HepG2 (cell line): ENCODE data around the gene CITED4. TPM values are rescaled to one million over a fixed set of nuclear protein-coding genes. Genes with fewer than 3 reads are reported as not detected.
A peak's percentile ranks its signal among the peaks of the same experiment; 100 is the strongest.

Experiments used
- ATAC-seq: fragments of 200-7000 bp; cut with Tn5 transposase; 3 replicates; pipeline ENCODE4 v1.9.1; 2020; ENCODE audit warnings: mild to moderate bottlenecking, moderate library complexity
- BruUV-seq: library from RNA; stranded (reverse); fragments of 400-500 nt; replicated peaks from 2 replicates; lab custom pipeline; 2021; lab: Mats Ljungman, UMichigan
- CTCF ChIA-PET: fragments of 300-600 bp; formaldehyde crosslinking; extraction: SDS; loops from one replicate; lab custom pipeline; 2021; ENCODE audit warnings: low total read pairs, inconsistent platforms, low intra/inter-chr PET ratio; lab: Yijun Ruan, JAX
- POLR2A ChIA-PET: fragments of 350-600 bp; sonication (Branson Sonifier 250); formaldehyde crosslinking; loops from one replicate; lab custom pipeline; 2020; ENCODE audit warnings: antibody characterized with exemption, inconsistent platforms; lab: Yijun Ruan, JAX
- DNase-seq: peaks from one replicate; pipeline ENCODE4 v3.0.0-alpha.2; 2015; ENCODE audit warnings: low spot score
- FAIRE-seq: peaks from 3 replicates; lab custom pipeline; 2011; peaks lifted over from hg19 to GRCh38; lab: Jason Lieb, UNC
- H2AFZ ChIP-seq: one replicate; pipeline ENCODE4 v1.6.1; 2011; ENCODE audit warnings: low read length, inconsistent platforms
- H3K27ac ChIP-seq: fragments of 300-600 bp; 3 replicates; pipeline ENCODE4 v1.8.0; 2011; ENCODE audit warnings: mixed run types, mild to moderate bottlenecking, mixed read lengths, low read length, inconsistent platforms; ENCODE audit not compliant: insufficient read depth; ENCODE audit errors: extremely low read length
- H3K27me3 ChIP-seq, 2 experiments: fragments of 200-600 bp in 1 of 2; 2 replicates in 1 of 2; 3 replicates in 1 of 2; pipeline versions ENCODE4 v1.6.0 to v1.8.0; 2011; ENCODE audit warnings: low read length in 2 of 2, mild to moderate bottlenecking in 2 of 2, moderate library complexity in 2 of 2, inconsistent platforms in 1 of 2; ENCODE audit not compliant: insufficient read depth in 2 of 2, control insufficient read depth in 1 of 2
- H3K36me3 ChIP-seq, 2 experiments: fragments of 200-600 bp in 1 of 2; replicated peaks in 1 of 2; 2 replicates in 1 of 2; 3 replicates in 1 of 2; pipeline versions ENCODE4 v1.5.1 to v1.8.0; 2011; ENCODE audit warnings: low read length in 2 of 2, inconsistent platforms in 1 of 2; ENCODE audit not compliant: insufficient read depth in 2 of 2, control insufficient read depth in 1 of 2
- H3K4me1 ChIP-seq: 2 replicates; pipeline ENCODE4 v1.5.1; 2012; ENCODE audit warnings: low read length, inconsistent platforms; ENCODE audit not compliant: insufficient read depth
- H3K4me2 ChIP-seq: 2 replicates; pipeline ENCODE4 v1.6.0; 2011; ENCODE audit warnings: low read depth, low read length, inconsistent platforms
- H3K4me3 ChIP-seq, 3 experiments: fragments of 200-600 bp in 1 of 3; sonication (generic), shearing (Covaris generic) in 1 of 3; replicated peaks in 1 of 3; 2 replicates each; pipeline ENCODE4 v1.5.1; 2011 to 2016; ENCODE audit warnings: low read length in 3 of 3, inconsistent platforms in 2 of 3, low read depth in 2 of 3, mild to moderate bottlenecking in 2 of 3, control low read depth in 1 of 3, mixed read lengths in 1 of 3; ENCODE audit not compliant: insufficient read depth in 1 of 3
- H3K79me2 ChIP-seq: one replicate; pipeline ENCODE4 v1.6.1; 2011; ENCODE audit warnings: low read length, inconsistent platforms; ENCODE audit not compliant: insufficient read depth
- H3K9ac ChIP-seq: 2 replicates; pipeline ENCODE4 v1.6.0; 2011; ENCODE audit warnings: mild to moderate bottlenecking, low read depth, low read length, inconsistent platforms; ENCODE audit not compliant: insufficient read depth
- H3K9me3 ChIP-seq: 2 replicates; pipeline ENCODE4 v1.5.1; 2012; ENCODE audit warnings: mild to moderate bottlenecking, low read length
- H4K20me1 ChIP-seq: 2 replicates; pipeline ENCODE4 v1.6.0; 2011; ENCODE audit warnings: inconsistent platforms, mild to moderate bottlenecking, low read length, moderate library complexity; ENCODE audit not compliant: insufficient read depth
- KAT2B ChIP-seq: fragments of 150-350 bp; IDR thresholded peaks from 2 replicates; pipeline ENCODE4 v1.6.1; 2014; ENCODE audit warnings: low read depth, low read length, borderline replicate concordance
- NRL ChIP-seq: sonication (generic); formaldehyde crosslinking; IDR thresholded peaks from 2 replicates; pipeline ENCODE4 v1.5.0; 2020; ENCODE audit warnings: missing genetic modification reagents, mild to moderate bottlenecking, moderate library complexity, borderline replicate concordance
- SOX13 ChIP-seq, 3 experiments: fragments of 450-650 bp in 1 of 3; sonication (generic) in 1 of 3; formaldehyde crosslinking in 1 of 3; IDR thresholded peaks in 2 of 3; conservative IDR thresholded peaks in 1 of 3; 2 replicates each; pipeline versions ENCODE4 v1.5.0 to v1.6.1; 2016 to 2020; ENCODE audit warnings: antibody characterized with exemption in 1 of 3, mild to moderate bottlenecking in 1 of 3, missing compliant biosample characterization in 1 of 3, missing genetic modification reagents in 1 of 3, moderate library complexity in 1 of 3
- XBP1 ChIP-seq: sonication (generic); formaldehyde crosslinking; IDR thresholded peaks from 2 replicates; pipeline ENCODE4 v1.5.0; 2020; ENCODE audit warnings: missing genetic modification reagents
- YY1 ChIP-seq: IDR thresholded peaks from 2 replicates; pipeline ENCODE4 v1.6.1; 2011; ENCODE audit warnings: low read length, low read depth, moderate library complexity, mild to moderate bottlenecking; ENCODE audit not compliant: insufficient read depth, insufficient replicate concordance
- WGBS: methylation state at CpG from one replicate; pipeline ENCODE4 v1.1.6; 2017; ENCODE audit warnings: low lambda C conversion rate; 5-methylcytosine and 5-hydroxymethylcytosine counted together
- in situ Hi-C: cut with HindIII; loops from 2 replicates; pipeline ENCODE4 v1.10.0; 2017; ENCODE audit warnings: low pct_unique_long_range_greater_than_20kb; ENCODE audit not compliant: extremely low pct_ligation_motif_present
- intact Hi-C: fragments of 100-400 bp; cut with micrococcal nuclease; formaldehyde crosslinking; loops from one replicate; pipeline ENCODE4 v1.10.0; 2022; ENCODE audit not compliant: unreplicated experiment
- polyA plus RNA-seq, 8 experiments: library from polyadenylated mRNA; depleted of rRNA in 3 of 8; stranded (reverse) in 7 of 8; unstranded in 1 of 8; fragments of >200 nt; fragmentation: Illumina TruSeq in 4 of 8; extraction: Trizol in 4 of 8; gene quantifications; 2 replicates each; pipeline versions ENCODE4 v1.2.1 to v1.2.3, GENCODE V29; 2011 to 2016; ENCODE audit warnings: low read depth in 4 of 8, missing spikeins in 1 of 8, mixed read lengths in 1 of 8; ENCODE audit not compliant: insufficient read depth in 1 of 8
- total RNA-seq, 5 experiments: library from RNA; depleted of rRNA; stranded (reverse); fragments of >200 nt; fragmentation: Illumina TruSeq; extraction: Trizol; gene quantifications; 2 replicates each; pipeline ENCODE4 v1.2.3, GENCODE V29; 2016; ENCODE audit warnings: low read depth in 1 of 5

The CITED4 gene
- total and polyA plus RNA-seq, 2 of the 13 experiments (the other 11 are each of a cell fraction or from before 2014, with no cell fraction given) = 1.5 to 9.9 TPM

DNA sequence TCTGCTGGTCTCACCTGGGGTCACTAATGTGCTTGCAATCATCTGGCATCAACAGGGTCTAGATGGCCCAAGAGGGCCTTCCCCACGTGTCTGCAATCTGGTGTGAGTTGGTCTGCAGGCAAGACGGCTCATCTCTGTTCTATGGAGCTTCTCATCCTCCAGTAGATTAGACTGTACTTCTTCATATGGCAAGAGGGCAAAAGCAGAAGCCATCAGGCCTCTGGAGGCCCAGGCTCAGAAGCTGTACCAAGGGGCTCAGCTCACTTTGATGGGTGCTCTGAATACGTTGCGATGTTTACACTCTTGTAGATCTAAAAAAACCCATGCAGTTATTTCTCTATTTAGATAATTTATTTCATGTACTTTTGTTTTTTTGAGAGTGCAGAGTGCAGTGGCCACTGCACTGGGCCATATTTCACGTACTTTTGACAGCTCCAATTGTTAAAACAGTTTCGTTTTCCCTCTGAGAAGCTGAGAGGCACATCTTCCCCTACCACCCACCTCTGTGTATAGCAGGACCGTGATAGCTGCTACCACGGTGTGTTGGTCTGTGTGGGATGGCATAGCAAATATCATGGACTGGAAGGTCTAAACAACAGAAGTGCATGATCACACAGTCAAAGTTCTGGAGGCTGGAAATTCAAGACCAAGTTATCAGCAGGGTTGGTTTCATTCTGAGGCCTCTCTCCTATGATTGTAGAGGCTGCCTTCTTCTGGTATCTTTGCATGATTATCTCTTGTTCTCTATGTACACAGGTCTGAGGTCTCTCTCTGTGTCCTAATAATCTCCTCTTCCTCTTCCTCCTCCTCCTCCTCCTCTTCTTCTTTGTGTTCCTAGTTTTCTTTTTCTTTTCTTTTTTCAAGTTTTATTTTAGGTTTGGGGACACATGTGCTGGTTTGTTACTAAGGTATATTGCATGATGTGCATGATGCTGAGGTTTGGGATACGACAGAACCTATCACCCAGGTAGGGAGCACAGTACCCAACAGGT, 17.0 kb downstream of the CITED4 start:
- BruUV-seq = no TSS peak
- Histone ChIP-seq H3K27me3 (peaks cover 0 to 4% of the 10 kb centered on the region in 2 experiments; a peak in 1 of 5 replicates), H4K20me1 (no peaks in the 10 kb centered on the region), H3K4me1 (peaks cover 24% of the 10 kb centered on the region; the same call in 1 of the 2 replicates), H3K27ac (no peak overlapping the region), H3K36me3 (no peaks in the 10 kb centered on the region), H3K9me3 (no peaks in the 10 kb centered on the region; the same call in 1 of the 2 replicates), H3K4me2 (peak overlapping the region; percentile 61), H3K9ac (no peak overlapping the region), H3K79me2 (no peaks in the 10 kb centered on the region), H3K4me3 (no peak overlapping the region), H2AFZ (no peak overlapping the region)
- CTCF ChIA-PET = no interaction called here
- no peak for TF ChIP-seq XBP1
- no peak for TF ChIP-seq NRL (CRISPR knock-in tag)
- TF ChIP-seq KAT2B = no peak
- TF ChIP-seq YY1 = no peak
- no peak for TF ChIP-seq SOX13 (IDR thresholded peaks at IDR 0.05)
- TF ChIP-seq SOX13 (CRISPR knock-in tag; conservative IDR thresholded peaks at IDR 0.05 in 1 of 2, IDR thresholded peaks at IDR 0.05 in 1 of 2) = no peak
- in situ Hi-C loops (loop anchor here (5.0 kb wide), 2 partner anchors 68 to 107 kb away; no protein-coding TSS in a partner anchor), intact Hi-C loops (loop anchor here (5.0 to 10.0 kb wide), 2 partner anchors 50 to 73 kb away; no protein-coding TSS in a partner anchor)
- POLR2A ChIA-PET = interaction anchor here (1.1 to 1.2 kb wide), 2 partner anchors 17 to 20 kb away, joined by 3 read pairs; partner anchors contain the start of gene CITED4
- no peak for FAIRE-seq
- 27% methylated on average over 7 of the region's 9 CpGs for WGBS
- no peak for DNase-seq
- ATAC-seq = no peak
